Amygdala (tissue), 56 donors: ENCODE data around the gene PDLIM5.
A peak's percentile ranks its signal among the peaks of the same experiment; 100 is the strongest.
"Not testable (repeated sequence)": the region's sequence is repeated elsewhere in the genome, so short reads cannot be mapped to it uniquely, and the experiment has no call there.

Source experiments
- DNase-seq, 56 donors: peaks; one replicate each; lab custom pipeline; 2025; lab: John Stamatoyannopoulos, UW

PDLIM5 gene

DNA sequence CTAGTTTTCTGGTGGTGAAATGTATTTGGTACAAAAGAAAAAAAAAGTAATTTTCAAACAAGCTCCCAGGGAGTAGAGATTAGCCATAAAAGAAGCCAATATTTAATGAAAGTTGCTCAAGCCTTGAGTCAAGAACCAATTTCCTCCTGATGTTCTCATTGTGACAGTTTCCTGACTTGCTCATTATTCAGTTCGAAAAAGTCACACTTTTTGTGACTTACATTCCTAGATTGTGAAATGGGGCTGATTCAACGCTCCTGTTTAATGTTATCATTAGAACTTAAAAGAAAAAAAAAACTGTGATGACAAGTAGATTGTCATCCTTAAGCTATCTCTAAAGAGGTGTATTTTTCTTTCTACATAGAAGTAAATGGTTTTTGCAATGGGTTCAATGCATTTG, 183.4 kb downstream of the PDLIM5 start:
- DNase-seq = no peak

DNA sequence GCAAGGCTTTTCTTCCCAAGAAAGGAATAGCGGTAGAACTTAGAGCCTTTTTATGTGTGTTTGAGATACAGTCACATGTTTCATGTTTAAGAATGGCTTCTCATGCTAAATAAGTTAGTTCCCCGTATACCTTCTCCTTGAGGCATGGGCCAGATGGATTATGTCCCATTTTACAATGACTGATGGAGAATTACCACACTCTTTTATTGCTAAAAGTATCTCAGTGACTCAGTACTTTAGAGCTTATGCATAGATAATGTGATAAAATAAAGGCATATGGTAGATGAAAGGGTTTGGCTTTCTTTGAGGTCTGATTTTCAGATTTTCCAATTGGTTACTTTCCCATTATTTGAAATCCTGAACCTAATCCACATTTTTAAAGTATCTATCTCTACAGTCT, 184.3 kb downstream of the PDLIM5 start:
- no peak for DNase-seq

DNA sequence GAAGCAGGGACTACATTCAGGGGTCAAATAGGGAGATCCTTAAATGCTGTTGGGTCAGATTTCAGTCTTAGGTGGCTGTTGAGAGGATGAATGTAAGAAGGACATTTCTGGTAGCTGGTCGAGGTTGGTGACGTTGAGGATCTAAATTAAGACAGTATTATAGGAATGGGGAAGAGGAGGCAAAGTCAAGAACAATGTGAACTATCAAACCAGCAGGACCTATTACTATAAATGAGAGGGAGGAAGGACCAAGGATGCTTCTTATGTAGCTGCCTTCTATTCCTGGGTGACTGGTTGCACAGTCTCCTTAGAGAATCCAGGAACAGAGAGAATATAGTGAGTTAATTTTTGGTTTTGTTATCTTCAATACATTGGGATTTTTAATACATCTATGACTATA, 187.6 kb downstream of the PDLIM5 start:
- DNase-seq = no peak

DNA sequence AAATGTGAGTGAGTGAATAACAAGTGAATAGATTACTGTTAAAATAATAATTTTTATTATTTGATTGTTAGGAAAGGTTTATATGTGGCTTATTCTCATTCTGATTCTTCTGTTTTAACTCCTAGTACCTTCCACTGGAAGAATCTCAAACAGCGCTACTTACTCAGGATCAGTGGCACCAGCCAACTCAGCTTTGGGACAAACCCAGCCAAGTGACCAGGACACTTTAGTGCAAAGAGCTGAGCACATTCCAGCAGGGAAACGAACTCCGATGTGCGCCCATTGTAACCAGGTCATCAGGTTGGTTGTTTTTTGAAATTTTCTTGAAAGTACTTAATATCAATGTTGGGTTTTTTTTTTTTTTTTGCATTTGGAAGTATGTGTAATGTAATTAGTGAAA, 188.4 kb downstream of the PDLIM5 start:
- DNase-seq = peak in 1 of 56 donors; percentile 4

DNA sequence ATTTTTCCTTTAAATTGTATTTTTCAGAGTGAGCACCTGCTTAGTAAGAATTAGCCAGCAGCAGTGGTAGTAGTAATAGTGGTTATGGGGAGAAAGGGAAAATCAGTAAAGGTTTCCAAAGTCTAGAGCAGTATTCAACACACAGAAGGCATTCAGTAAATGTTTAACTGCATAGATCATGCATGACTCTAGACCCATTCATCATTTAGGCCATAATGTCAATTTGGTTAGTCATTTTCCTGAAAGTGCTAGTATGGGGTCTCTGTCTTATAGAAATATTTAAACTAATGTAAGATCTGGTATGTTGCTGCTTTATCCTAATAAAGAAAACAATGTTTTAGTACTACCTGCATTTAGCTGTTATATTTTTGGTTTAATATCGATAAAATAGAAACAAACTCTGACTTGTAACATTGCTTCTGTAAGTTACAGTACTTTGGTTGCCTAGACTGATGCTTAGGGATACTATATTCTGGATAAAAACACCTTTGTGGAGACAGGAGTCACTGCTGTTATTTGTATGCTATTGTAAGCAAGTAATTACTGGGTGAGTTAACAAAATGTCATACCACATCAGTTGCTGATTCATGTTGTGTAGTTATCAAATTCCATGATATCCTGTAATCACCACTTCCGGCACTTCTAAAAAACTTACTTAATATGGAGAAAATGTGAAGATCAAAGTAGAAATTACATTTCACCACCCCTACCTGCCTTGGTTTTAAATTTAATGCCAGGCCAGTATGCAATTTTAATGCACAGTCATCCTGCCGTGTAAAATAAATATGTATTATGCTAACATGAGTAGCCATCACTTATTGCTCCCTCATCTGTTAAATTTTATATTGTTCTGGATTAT, 190.2 kb downstream of the PDLIM5 start:
- DNase-seq = no peak

DNA sequence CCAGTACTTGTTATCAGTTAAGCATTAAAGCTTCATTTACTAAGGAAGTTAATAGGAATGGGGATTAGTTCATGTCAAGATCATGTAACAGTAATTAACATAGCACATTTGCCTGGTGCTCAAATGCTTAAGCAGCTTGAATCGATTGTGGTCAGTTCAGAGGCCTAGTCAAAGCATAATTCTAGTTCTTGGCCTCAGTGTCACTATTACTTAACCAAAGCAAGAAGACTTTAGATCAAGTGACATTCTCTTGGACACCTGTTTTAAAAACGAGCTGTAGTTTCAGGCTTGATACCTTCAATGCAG, 190.8 kb downstream of the PDLIM5 start:
- no peak for DNase-seq

- no peak for DNase-seq
Measured at GRCh38 chr4:94648699-94649098, 197.0 kb downstream of the PDLIM5 start.

- no peak for DNase-seq
Measured at GRCh38 chr4:94649381-94650133, 197.8 kb downstream of the PDLIM5 start.

DNA sequence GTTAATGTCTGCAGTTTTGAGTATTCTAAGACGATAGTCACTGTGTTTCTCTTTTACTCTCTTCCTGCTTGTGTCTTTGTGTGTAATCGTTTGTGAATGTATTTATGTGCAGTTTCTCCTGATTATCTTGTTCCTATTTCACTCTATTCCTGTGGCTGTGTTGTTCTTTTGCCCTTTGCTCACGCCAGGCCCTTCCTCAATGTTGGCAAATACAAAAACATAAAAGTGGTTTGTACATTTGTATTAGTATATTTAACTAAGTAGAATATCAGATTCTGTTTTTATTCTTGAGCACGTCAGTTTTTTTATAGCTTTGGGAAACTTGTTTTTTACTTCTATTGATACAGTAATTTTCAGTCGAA, 198.4 kb downstream of the PDLIM5 start:
- DNase-seq = no peak

DNA sequence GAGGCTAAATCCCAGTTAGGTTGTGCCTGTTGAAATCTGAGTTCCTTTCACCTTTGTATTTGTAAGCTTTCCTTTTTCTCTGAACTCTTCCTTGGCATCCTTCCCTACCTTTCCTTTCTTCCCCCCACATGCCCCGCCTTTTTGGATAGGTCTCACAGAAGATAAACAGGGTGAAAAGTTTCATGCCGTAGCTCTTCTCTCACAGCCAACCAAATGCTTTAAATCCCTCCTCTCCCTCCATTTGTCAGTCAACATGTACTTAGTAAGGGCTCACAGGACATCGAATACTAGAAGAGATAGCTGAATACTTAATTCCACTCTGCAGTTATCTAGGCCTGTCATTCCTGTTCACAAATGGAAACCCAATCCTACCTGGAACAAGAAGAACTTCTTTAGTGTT, 198.9 kb downstream of the PDLIM5 start:
- DNase-seq = no peak

- no peak for DNase-seq
Measured at GRCh38 chr4:94653095-94653649, 201.4 kb downstream of the PDLIM5 start.

GRCh38 chr4:94653984-94654609, 202.4 kb downstream of the PDLIM5 start:
- DNase-seq = peak in 7 of 56 donors; percentile 1 to 16 (median 2)

DNA sequence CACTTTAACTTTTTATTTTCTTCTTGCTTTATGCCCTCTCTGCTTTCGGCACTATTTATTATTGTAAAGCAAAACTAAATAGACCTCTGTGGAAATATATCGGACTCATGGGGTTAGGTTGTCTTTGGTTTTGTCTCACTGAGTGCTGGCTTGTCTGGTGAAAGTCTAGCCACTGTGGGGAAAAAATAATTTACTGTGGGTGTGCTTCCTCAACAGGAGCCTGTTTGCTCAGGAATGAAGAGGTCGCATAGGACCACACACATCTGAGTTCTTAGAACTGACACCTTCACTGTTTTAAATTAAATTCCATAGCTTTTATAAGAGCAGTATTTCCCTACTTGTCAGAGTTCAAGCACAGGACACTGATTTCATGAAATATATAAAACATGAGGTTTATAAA, 203.0 kb downstream of the PDLIM5 start:
- no peak for DNase-seq

DNA sequence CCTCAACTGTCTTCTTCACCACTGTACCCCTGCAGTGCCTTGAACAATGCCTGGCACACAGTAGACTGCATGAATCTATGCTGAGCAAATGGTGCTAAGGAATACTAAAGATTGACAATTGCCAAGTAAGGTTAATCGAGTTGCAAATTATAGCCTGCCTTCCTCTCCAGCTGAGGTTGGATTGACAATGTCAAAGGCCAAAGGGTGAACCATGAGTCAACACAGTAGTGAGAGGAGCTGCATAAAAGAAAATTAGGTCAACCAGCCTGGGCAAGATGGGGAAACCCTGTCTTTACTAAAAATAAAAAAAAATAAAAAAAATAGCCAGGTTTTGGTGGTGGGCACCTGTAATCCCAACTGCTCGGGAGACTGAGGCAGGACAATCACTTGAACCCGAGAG, 208.9 kb downstream of the PDLIM5 start:
- no peak for DNase-seq

- DNase-seq = not testable (repeated sequence)
Measured at GRCh38 chr4:94665021-94665420, 213.3 kb downstream of the PDLIM5 start.

GRCh38 chr4:94665500-94666404, 214.0 kb downstream of the PDLIM5 start:
- DNase-seq = no peak

- no peak for DNase-seq
Measured at GRCh38 chr4:94668724-94669123, 217.0 kb downstream of the PDLIM5 start.

- DNase-seq = no peak
Measured at GRCh38 chr4:94669672-94670664, 218.2 kb downstream of the PDLIM5 start.

DNA sequence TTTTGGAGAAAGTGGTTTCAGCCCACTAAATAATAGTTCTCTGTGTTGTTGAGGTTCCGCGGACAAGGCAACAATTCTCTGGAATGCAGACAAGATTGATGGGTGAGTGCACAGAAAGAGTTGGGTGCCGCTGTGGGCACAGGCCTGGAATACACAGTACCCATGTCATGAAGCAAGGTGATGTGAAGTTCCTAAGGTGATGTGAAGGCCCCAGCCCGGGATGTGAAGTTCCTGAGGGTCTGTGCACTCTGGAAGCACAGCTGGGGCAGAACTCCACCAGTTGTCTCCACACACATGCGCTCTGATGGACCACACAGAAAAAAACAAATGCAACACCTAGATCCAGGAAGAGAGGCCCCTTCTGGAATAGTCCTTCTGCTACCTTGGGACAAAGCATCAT, 219.4 kb downstream of the PDLIM5 start:
- DNase-seq = no peak
